ENCODE data around the gene UMODL1.

Gene UMODL1

GRCh38 chr21:42038826-42039425 is 32.2 kb upstream of the UMODL1 start:
- DNase-seq = no peak

DNA sequence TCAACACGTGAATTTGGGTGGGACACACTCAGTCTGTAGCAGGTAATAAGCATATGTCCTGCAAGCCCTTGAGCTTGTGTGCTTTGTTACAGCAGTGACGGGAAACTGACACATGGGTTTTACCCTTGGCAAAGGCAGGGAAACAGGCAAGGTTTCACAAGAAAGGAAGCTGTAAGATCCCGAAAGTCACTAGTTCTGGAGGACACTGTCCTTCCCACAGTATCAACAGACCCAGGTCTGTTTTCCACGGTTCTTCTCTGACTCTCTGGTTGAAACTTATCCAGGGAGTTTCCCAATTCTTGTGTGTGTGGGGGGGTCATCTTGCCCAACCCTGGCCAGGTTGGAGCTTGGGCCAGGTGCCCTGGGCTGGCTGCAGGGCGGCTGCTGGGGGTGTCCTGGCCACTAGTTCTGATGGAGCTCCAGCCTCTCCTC is 31.6 kb upstream of the UMODL1 start:
- no peak for DNase-seq

- no peak for DNase-seq
These were observed 31.2 kb upstream of the UMODL1 start for GRCh38 chr21:42039911-42040351.

GRCh38 chr21:42040411-42041180 is 30.5 kb upstream of the UMODL1 start:
- no peak for DNase-seq

DNA sequence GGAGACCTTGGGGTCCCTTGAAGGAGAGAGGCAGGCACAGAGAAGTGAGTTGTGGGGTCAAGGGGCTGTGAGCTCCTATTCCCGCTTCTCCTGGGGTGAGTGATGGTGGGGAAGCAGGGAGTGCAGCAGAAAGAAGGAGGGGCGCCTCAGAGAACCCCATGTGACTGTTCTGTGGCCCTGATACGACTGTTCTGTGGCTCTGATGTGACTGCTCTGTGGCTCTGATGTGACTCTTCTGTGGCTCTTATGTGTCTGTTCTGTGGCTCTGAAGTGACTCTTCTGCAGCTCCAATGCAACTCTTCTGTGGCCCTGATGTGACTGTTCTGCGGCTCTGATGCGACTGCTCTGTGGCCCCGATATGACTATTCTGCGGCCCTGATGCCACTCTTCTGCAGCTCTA is 29.9 kb upstream of the UMODL1 start:
- DNase-seq = no peak

- no peak for DNase-seq
These were observed 29.4 kb upstream of the UMODL1 start for GRCh38 chr21:42041711-42042110.

DNA sequence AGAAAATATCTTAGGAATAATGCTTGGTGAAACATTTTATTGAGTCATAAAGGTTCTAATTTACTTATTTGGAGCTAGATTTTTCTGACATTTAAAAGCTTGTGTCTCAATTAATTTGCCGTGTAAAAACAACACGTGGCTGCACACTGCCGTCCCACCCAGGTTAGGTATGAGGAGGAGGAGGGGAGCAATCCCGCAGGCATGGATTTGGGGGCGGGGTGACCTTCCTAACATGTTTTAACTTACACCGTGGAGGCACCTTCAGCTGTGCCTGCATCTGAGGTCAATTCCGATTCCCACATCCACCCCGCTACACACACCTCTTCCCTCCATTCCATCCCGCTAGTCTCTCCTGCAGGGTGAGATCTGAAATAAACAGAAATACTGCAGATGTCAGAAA is 28.5 kb upstream of the UMODL1 start:
- no peak for DNase-seq

DNA sequence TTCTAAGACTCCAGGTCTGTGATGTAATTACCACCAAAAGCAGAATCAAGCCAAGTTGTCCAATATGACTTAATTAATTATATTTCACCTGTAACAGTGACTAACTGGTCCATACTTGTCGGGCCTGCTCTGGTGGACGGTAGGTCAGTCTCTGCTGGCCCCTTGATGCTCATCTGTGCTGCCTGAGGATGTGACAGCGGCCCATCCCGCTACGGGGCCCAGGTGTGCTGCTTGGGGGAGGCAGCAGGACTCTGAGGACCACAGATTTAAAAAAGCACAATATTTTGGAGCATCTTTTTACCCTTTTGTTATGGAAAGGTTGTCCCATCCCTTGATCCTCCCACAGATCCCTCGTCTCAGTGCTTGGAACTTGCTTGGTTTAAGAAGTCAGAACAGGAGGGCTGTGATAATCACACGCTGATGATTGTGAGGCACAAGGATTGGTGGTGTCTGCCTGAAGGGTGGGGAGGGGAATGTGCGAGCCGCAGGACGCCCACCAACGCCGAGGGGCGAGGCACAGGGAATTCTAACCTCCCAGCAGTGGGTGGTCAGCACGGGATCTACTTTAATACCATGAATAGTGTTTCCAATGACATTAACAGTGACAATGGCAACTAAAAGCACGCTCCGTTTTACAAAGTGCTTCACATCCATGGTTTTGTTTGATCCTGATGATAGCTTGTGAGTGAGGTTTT is 27.8 kb upstream of the UMODL1 start:
- no peak for DNase-seq

DNA sequence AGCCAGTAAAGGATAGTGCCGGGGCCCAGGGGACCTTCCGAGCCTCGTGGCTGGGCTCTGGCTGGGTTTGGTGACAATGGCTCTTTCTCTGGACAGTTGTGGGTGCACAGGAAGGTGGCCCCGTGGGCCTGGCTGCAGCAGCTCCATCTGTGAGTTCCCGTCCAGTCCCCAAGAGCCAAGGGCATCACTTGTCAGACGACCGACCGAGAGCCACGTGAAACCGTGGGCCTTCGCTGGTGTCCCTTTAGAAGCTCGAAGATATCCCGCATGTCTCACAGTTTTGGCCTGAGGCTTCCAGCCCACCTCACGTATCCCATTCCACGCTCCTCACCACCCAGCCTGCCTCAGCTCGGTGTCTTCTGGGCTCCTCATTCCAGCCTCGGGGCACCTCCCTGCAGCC is 27.2 kb upstream of the UMODL1 start:
- DNase-seq = no peak

- DNase-seq = no peak
These were observed 26.1 kb upstream of the UMODL1 start for GRCh38 chr21:42044871-42045495.

- no peak for DNase-seq
These were observed 23.1 kb upstream of the UMODL1 start for GRCh38 chr21:42047821-42048613.

- DNase-seq = no peak
These were observed 22.1 kb upstream of the UMODL1 start for GRCh38 chr21:42048870-42049577.

DNA sequence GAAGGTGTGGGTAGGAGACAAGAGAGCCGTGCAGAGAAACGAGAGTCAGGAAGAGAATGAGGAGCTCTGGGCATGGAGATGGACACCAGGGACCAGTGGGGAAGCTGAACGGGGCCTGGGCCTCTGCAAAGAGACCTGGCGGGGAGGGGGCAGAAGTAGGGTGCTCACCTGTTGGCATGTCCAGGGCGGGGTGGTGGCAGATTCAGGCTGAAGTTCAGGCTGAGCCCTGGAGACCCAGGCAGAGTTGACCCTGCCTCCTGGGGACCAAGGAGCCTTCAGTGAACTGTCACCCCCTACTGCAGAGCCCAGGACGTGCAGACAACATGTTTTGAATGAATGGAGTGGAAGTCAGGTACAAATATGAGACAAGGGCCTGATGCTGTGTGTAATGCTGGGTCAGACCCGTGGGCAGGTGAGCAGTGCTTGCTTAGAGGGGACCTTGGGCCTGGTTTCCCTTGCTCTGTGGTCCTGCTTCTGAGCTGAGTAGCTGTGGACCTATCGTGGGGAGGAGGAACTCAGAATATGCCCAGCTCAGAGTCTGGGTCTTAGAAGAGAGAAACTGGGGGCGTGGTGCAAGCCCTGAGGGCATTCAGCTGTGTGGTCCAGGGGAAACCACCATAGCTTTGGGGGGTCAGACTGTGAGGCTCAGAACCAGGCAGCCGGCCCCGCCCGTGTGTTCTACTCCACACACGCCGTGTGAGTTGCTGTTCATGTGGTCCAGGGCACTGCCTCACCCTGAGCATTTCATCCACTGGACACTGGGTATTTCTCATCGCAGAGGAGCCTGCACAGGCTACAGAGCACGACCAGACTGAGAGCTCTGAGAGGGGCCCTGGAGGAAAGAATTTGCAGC is 21.3 kb upstream of the UMODL1 start:
- DNase-seq = no peak

GRCh38 chr21:42051788-42052187 is 19.3 kb upstream of the UMODL1 start:
- DNase-seq = peak in 1 of 5 experiments; percentile 35

- DNase-seq = no peak
These were observed 15.7 kb upstream of the UMODL1 start for GRCh38 chr21:42055425-42055824.

DNA sequence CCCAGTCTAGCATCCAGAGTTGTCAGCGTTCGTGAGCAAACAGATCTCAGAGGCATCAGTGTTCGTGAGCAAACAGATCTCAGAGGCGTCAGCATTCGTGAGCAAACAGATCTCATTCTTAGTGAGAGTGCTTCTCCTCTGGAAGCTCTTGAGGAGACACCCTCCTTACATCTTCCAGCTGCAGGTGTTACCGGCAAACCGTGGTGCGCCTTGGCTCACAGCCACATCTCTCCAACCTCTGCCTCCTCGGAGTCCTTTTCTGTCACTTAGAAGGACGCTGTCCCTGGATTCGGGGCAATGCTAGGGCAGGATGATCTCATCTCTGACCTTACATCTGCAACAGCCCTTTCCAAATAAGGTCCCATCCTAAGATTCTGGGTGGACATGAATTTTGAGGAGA is 14.6 kb upstream of the UMODL1 start:
- DNase-seq = no peak

GRCh38 chr21:42056996-42057689 is 14.0 kb upstream of the UMODL1 start:
- DNase-seq = no peak

- no peak for DNase-seq
These were observed 13.2 kb upstream of the UMODL1 start for GRCh38 chr21:42057851-42058437.

- no peak for DNase-seq
These were observed 12.4 kb upstream of the UMODL1 start for GRCh38 chr21:42058631-42059111.

DNA sequence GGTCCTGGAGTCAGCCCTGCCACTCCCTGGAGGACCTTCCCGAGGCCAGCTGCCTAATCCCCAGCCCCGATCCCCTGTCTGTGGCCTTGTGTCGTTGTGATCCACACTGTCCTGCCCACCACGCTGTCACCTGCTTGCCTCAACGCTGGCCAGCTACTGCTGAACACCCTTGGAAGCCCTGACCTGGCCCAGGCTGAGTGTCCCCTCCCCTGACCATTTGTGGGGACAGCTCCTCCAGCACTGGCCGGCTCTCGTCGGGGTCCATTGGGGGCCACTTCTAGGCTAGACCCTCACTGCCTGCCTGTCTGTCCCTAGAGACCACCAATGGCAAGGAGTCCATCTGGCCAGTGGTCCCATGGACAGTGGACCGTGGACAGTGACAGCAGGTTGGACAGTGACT is 12.0 kb upstream of the UMODL1 start:
- no peak for DNase-seq
